Osteoblast (primary cell): ENCODE results near the gene FAM3C. TPM values are rescaled to one million over a fixed set of nuclear protein-coding genes. Genes with fewer than 3 reads are reported as not detected.

ENCODE experiments used
- DNase-seq: peaks from one replicate; pipeline ENCODE4 v3.0.0; 2011; ENCODE audit warnings: low spot score, mixed read lengths; ENCODE audit not compliant: insufficient read length; ENCODE audit errors: missing footprints
- H2AFZ ChIP-seq: 2 replicates; pipeline ENCODE4 v1.6.0; 2011; ENCODE audit warnings: mild to moderate bottlenecking, low read length
- H3K27ac ChIP-seq: 2 replicates; pipeline ENCODE4 v1.5.1; 2011; ENCODE audit warnings: mild to moderate bottlenecking, low read depth, low read length, moderate library complexity
- H3K27me3 ChIP-seq: 2 replicates; pipeline ENCODE4 v1.6.0; 2012; ENCODE audit warnings: mild to moderate bottlenecking, control low read depth, inconsistent platforms, low read length, moderate library complexity; ENCODE audit not compliant: insufficient read depth
- H3K36me3 ChIP-seq: 2 replicates; pipeline ENCODE4 v1.5.1; 2011; ENCODE audit warnings: mild to moderate bottlenecking, low read length, control low read depth, moderate library complexity; ENCODE audit not compliant: insufficient read depth
- H3K4me1 ChIP-seq: 2 replicates; pipeline ENCODE4 v1.5.1; 2011; ENCODE audit warnings: mild to moderate bottlenecking, low read length, control low read depth, moderate library complexity; ENCODE audit not compliant: insufficient read depth
- H3K4me2 ChIP-seq: 2 replicates; pipeline ENCODE4 v1.6.0; 2011; ENCODE audit warnings: mild to moderate bottlenecking, low read length; ENCODE audit not compliant: insufficient read depth
- H3K4me3 ChIP-seq: fragments of 200-600 bp; sonication (generic); 3 replicates; pipeline ENCODE4 v1.5.1; 2012; ENCODE audit warnings: mild to moderate bottlenecking, low read length, inconsistent platforms; ENCODE audit not compliant: insufficient read depth
- H3K79me2 ChIP-seq: 2 replicates; pipeline ENCODE4 v1.6.0; 2012; ENCODE audit warnings: mild to moderate bottlenecking, low read length, control low read depth, inconsistent platforms; ENCODE audit not compliant: insufficient read depth
- H3K9me3 ChIP-seq: 2 replicates; pipeline ENCODE4 v1.5.1; 2011; ENCODE audit warnings: low read depth, low read length, control low read depth
- H4K20me1 ChIP-seq: 2 replicates; pipeline ENCODE4 v1.6.0; 2012; ENCODE audit warnings: mild to moderate bottlenecking, low read length, control low read depth; ENCODE audit not compliant: insufficient read depth
- total RNA-seq: library from RNA; depleted of rRNA; stranded (reverse); fragments of >200 nt; gene quantifications from 2 replicates; pipeline ENCODE4 v1.2.3, GENCODE V29; 2012
- TF ChIP-seq, protein P1 (sequence below): IDR thresholded peaks from 2 replicates; pipeline ENCODE4 v1.5.1; 2011; ENCODE audit warnings: mild to moderate bottlenecking, low read depth, low read length, moderate library complexity; ENCODE audit errors: extremely low read depth

The FAM3C gene
- total RNA-seq, 1 donor, result 65.5 TPM

DNA sequence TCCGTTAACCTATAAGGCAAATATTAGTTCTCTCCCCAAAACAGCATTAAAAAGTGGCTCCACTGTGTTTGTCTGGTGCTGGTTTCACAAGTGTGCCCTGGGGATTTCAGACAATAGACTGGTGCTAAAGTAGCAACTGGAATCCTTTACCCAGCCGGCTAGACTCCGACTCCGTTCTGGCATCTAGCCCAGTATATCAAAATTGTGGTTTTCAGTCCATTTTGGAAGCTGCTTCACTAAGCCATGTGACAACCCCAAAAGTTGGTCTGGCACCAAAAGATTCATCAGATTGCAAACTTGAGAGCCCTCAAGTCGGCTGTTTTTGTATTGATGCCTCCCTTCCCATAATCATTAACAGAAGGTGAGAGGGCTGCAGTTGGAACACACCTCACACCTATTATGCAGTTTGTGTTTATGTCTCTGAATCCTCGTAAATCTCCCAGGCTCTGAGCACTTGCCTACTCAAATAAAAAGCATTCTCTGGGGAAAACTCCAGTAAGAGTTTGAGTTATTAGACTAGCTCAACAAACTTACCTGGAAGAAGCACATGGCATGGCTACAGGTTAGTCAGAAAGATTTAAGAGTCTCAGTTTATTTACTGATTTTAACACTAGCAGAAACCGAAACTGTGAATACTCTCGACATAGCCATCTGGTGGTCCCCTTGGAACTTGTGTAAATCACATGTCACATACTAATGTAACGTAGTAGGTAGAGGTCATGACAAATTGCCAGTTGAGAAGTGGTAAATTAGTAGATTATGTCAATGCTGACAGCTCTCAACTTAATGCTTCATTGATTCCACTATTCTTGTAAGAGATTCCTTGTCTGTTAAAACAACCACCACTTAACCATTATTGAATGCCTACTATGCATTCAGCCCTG, 82.1 kb downstream of the FAM3C start:
- peak; percentile 34 for DNase-seq

DNA sequence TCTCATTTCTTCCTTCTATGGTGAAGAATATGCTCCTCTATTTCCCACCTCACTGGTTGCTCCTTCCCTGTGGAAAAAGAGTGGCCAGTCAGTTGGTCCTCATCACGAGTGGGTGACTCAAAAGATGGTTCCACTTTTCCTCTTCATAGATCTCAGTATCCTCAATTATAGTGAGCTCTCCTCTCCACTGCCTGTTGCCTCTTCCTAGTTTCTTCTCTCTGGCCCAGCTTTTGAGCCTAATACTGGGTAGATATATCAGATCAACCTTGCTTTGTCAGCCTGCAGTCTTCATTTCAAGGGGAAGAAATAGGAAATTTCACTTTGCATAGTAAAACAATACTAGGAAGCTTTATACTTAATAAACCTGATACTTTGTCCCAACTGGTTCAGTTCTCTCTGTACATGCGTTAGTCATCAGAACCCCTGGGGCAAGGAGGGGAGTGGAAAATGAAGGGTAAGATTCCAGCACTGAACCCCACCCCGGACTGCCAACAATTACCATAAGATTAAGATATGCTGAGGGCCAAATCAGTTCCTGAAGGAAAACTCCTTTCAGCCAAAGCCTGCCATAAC, 82.8 kb downstream of the FAM3C start:
- Histone ChIP-seq H4K20me1 (no peaks in the 10 kb centered on the region), H3K36me3 (no peaks in the 10 kb centered on the region), H3K4me2 (peak overlapping the region; percentile 69), H3K79me2 (no peaks in the 10 kb centered on the region), H2AFZ (peak overlapping the region; percentile 57), H3K27me3 (no peaks in the 10 kb centered on the region), H3K9me3 (no peaks in the 10 kb centered on the region), H3K4me3 (peak overlapping the region; percentile 33), H3K27ac (peak overlapping the region; percentile 32), H3K4me1 (peaks cover 14% of the 10 kb centered on the region)
- peak; percentile 27 for DNase-seq
- TF ChIP-seq, protein P1, sequence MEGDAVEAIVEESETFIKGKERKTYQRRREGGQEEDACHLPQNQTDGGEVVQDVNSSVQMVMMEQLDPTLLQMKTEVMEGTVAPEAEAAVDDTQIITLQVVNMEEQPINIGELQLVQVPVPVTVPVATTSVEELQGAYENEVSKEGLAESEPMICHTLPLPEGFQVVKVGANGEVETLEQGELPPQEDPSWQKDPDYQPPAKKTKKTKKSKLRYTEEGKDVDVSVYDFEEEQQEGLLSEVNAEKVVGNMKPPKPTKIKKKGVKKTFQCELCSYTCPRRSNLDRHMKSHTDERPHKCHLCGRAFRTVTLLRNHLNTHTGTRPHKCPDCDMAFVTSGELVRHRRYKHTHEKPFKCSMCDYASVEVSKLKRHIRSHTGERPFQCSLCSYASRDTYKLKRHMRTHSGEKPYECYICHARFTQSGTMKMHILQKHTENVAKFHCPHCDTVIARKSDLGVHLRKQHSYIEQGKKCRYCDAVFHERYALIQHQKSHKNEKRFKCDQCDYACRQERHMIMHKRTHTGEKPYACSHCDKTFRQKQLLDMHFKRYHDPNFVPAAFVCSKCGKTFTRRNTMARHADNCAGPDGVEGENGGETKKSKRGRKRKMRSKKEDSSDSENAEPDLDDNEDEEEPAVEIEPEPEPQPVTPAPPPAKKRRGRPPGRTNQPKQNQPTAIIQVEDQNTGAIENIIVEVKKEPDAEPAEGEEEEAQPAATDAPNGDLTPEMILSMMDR, result no peak

More for the DNA sequence above, 82.1 kb downstream of the FAM3C start:
- Histone ChIP-seq H4K20me1 (no peaks in the 10 kb centered on the region), H3K36me3 (no peaks in the 10 kb centered on the region), H3K4me3 (peak overlapping the region; percentile 33), H3K4me1 (peaks cover 14% of the 10 kb centered on the region), H2AFZ (peak overlapping the region; percentile 57), H3K4me2 (peak overlapping the region; percentile 69), H3K27ac (peak overlapping the region; percentile 32), H3K9me3 (no peaks in the 10 kb centered on the region), H3K27me3 (no peaks in the 10 kb centered on the region), H3K79me2 (no peaks in the 10 kb centered on the region)
- TF ChIP-seq, protein P1, result no peak

DNA sequence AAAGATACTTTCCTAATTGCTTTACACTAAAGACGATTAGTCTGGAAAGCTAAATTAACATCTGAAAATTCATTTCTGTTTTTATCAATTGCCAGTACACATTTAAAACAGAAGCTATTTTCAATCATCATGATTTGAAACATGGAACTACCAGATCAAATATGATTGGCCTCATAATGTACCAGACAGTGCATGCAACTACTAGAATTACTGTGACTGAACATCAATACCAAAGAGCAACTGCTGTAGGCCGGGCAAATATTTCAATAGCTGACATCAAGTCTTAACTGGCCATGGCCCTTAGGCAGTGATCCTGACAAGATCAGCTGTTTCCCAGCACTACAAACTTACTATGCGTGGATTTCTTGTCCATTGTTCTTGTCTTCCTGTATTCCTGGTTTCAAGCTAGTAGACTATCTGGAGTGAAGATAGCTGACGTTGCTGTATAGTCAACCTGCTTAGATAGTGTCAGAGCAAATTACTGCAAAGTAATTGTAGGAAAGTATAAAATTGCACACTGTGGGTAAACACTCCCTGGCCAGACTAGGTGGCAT, 89.0 kb downstream of the FAM3C start:
- no peak for DNase-seq
- H3K27me3 ChIP-seq, result no peaks in the 10 kb centered on the region
- H3K36me3 ChIP-seq, result no peaks in the 10 kb centered on the region
- H3K27ac ChIP-seq, result no peak overlapping the region
- H3K9me3 ChIP-seq, result no peaks in the 10 kb centered on the region
- H3K4me2 ChIP-seq, result no peak overlapping the region
- no peaks in the 10 kb centered on the region for H3K79me2 ChIP-seq
- H3K4me1 ChIP-seq, result peaks cover 28% of the 10 kb centered on the region
- H3K4me3 ChIP-seq, result no peak overlapping the region
- TF ChIP-seq, protein P1, result no peak
- H2AFZ ChIP-seq, result no peak overlapping the region
- no peaks in the 10 kb centered on the region for H4K20me1 ChIP-seq

DNA sequence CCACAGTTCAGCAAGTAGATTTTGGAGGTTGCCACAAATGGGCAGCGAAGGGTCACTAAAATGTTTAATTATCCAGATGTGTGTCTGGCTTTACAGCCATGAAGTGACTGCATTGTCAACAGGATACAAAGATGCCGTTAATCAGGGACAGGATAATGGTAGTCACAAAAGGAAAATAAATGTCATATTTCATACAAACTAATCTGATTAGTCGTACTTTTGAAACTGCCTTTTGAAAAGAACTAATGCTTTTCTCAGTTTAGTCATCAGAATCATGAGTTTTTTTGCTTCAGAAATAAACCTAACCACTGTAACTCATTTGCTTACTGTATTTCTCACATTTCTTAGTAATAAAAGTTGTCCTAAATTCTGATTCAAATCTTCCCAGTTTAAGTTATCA, 89.5 kb downstream of the FAM3C start:
- no peaks in the 10 kb centered on the region for H4K20me1 ChIP-seq
- DNase-seq, result no peak
- H3K4me1 ChIP-seq, result peaks cover 34% of the 10 kb centered on the region
- no peak overlapping the region for H3K27ac ChIP-seq
- peak overlapping the region; percentile 44 for H2AFZ ChIP-seq
- no peaks in the 10 kb centered on the region for H3K36me3 ChIP-seq
- H3K9me3 ChIP-seq, result no peaks in the 10 kb centered on the region
- no peak overlapping the region for H3K4me2 ChIP-seq
- H3K4me3 ChIP-seq, result no peak overlapping the region
- TF ChIP-seq, protein P1, result no peak
- no peaks in the 10 kb centered on the region for H3K27me3 ChIP-seq
- H3K79me2 ChIP-seq, result no peaks in the 10 kb centered on the region
